Activated CD8-positive, alpha-beta T cell treated with anti-CD3 and anti-CD28 coated beads, Interleukin-2, amount 10 ng/mL, durations not matched to agents 7 days and 5 days (primary cell): ENCODE measurements around the gene ZNF609. TPM values are rescaled to one million over a fixed set of nuclear protein-coding genes. Genes with fewer than 3 reads are reported as not detected.

Experiments used
- ATAC-seq: fragments of 150-1000 bp; cut with Tn5 transposase; one replicate; pipeline ENCODE4 v1.10.0; 2021; ENCODE audit warnings: moderate library complexity
- CTCF ChIA-PET: fragments of 350-600 bp; sonication (Branson Sonifier 250); formaldehyde crosslinking; loops from one replicate; lab custom pipeline; 2021; ENCODE audit warnings: antibody characterized with exemption; lab: Charles Lee
- POLR2A ChIA-PET: fragments of 350-600 bp; sonication (Branson Sonifier 250); formaldehyde crosslinking; loops from one replicate; lab custom pipeline; 2021; ENCODE audit warnings: antibody characterized with exemption; lab: Charles Lee
- DNase-seq: peaks from one replicate; pipeline ENCODE4 v3.0.0-alpha.2; 2020
- H3K27ac Mint-ChIP-seq: one replicate; pipeline ENCODE4 v1.8.0; 2021; ENCODE audit warnings: mild to moderate bottlenecking, mixed read lengths
- H3K27me3 Mint-ChIP-seq: one replicate; pipeline ENCODE4 v1.8.0; 2021; ENCODE audit warnings: low read depth, mixed read lengths
- H3K36me3 Mint-ChIP-seq: one replicate; pipeline ENCODE4 v1.8.0; 2021; ENCODE audit warnings: low read depth, mixed read lengths
- H3K4me1 Mint-ChIP-seq: one replicate; pipeline ENCODE4 v1.8.0; 2021; ENCODE audit warnings: low read depth, mixed read lengths
- H3K4me3 Mint-ChIP-seq: one replicate; pipeline ENCODE4 v1.8.0; 2021; ENCODE audit warnings: mild to moderate bottlenecking, mixed read lengths
- H3K9me3 Mint-ChIP-seq: one replicate; pipeline ENCODE4 v1.8.0; 2022; ENCODE audit warnings: mixed read lengths; ENCODE audit not compliant: insufficient read depth
- total RNA-seq, 2 experiments: library from RNA; stranded (reverse); gene quantifications; one replicate each; pipeline ENCODE4 v1.2.3, GENCODE V29; 2021

The ZNF609 gene
- total RNA-seq, 2 experiments from 2014 or later: 39.9 to 40.5 TPM

DNA sequence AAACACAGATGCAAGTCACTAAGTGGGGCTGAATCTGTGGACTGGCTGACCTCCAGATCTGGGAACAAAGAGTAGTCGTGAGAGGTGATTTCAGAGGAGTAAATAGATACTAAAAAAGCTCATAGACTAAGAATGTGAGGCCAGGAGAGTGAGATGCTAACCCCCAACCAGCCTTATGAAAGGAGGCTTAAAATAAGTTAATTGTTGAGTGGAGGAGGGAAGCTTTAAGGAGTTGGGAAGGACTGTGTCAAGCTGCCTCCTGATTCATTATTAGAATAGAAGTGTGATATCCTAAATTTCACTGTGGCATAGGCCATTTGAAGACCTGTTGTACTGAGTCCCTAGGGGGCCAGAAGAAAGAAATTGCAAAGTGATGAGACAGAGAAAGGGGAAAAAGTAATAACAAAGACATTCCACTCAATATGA, 207.4 kb downstream of the ZNF609 start:
- POLR2A ChIA-PET: no interaction called here
- Mint-ChIP-seq H3K4me3 (no peak overlapping the region), H3K36me3 (peaks cover 7% of the 10 kb centered on the region), H3K4me1 (no peaks in the 10 kb centered on the region), H3K27ac (peak overlapping the region; percentile 8), H3K27me3 (no peaks in the 10 kb centered on the region), H3K9me3 (no peaks in the 10 kb centered on the region)
- CTCF ChIA-PET: interaction anchor here (0.6 kb wide), 1 partner anchor 402 kb away, joined by 3 read pairs; no protein-coding TSS in a partner anchor
- DNase-seq: no peak
- ATAC-seq: no peak

GRCh38 chr15:64673866-64674265, 213.5 kb downstream of the ZNF609 start:
- no peak for ATAC-seq
- POLR2A ChIA-PET: interaction anchor here (0.6 kb wide), 1 partner anchor 26 kb away, joined by 3 read pairs; no protein-coding TSS in a partner anchor
- Mint-ChIP-seq H3K27me3 (no peaks in the 10 kb centered on the region), H3K4me1 (no peaks in the 10 kb centered on the region), H3K27ac (no peak overlapping the region), H3K9me3 (no peaks in the 10 kb centered on the region), H3K4me3 (no peak overlapping the region), H3K36me3 (peaks cover 22% of the 10 kb centered on the region)
- CTCF ChIA-PET: interaction anchor here (1.4 kb wide), 1 partner anchor 247 kb away, joined by 6 read pairs; no protein-coding TSS in a partner anchor
- no peak for DNase-seq

DNA sequence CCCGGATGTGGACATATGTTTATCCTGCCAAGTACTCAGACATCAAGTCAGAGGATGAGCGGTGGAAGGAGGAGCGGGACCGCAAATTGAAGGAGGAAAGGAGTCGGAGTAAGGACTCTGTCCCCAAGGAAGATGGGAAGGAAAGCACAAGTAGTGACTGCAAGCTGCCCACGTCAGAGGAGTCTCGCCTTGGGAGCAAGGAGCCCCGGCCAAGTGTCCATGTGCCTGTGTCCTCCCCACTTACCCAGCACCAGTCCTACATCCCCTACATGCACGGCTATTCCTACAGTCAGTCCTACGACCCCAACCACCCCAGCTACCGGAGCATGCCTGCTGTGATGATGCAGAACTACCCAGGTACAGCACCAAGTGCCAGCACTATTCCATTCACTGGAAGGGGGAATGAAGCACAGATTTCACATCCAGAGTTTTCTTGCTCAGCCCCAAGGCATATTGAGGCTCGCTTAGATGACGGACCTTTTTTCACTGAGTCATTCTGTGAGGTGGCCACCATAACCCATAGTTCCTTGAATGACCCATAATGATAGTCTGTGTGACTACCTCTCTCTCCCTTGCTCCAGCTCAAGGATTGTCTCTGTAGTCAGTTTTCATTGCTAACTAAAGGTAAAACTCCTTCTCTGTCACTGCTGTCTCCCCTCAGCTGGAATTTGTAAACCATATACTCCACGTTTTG, 217.9 kb downstream of the ZNF609 start:
- no peaks in the 10 kb centered on the region for H3K27me3 Mint-ChIP-seq
- POLR2A ChIA-PET: no interaction called here
- no peaks in the 10 kb centered on the region for H3K9me3 Mint-ChIP-seq
- H3K27ac Mint-ChIP-seq: no peak overlapping the region
- H3K4me1 Mint-ChIP-seq: no peaks in the 10 kb centered on the region
- H3K36me3 Mint-ChIP-seq: peaks cover 46% of the 10 kb centered on the region
- ATAC-seq (no peak), DNase-seq (no peak)
- H3K4me3 Mint-ChIP-seq: no peak overlapping the region
- CTCF ChIA-PET: interaction anchor here (1.8 kb wide), 1 partner anchor 50 kb away, joined by 5 read pairs; no protein-coding TSS in a partner anchor

DNA sequence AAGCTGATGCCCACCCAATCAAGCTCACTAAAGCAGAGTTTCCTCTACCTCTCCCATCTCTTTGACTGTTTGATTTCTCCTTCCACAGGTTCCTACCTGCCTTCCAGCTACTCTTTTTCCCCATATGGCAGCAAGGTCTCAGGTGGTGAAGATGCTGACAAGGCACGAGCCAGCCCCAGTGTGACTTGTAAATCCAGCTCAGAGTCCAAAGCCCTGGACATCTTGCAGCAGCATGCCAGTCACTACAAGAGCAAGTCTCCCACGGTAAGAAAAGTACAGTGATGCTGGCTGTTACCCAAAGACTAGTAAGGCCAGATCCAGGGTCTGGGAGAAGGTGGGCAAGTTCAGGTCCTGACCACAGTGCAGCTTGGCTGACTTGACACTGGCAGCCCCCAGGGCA, 219.7 kb downstream of the ZNF609 start:
- POLR2A ChIA-PET: no interaction called here

DNA sequence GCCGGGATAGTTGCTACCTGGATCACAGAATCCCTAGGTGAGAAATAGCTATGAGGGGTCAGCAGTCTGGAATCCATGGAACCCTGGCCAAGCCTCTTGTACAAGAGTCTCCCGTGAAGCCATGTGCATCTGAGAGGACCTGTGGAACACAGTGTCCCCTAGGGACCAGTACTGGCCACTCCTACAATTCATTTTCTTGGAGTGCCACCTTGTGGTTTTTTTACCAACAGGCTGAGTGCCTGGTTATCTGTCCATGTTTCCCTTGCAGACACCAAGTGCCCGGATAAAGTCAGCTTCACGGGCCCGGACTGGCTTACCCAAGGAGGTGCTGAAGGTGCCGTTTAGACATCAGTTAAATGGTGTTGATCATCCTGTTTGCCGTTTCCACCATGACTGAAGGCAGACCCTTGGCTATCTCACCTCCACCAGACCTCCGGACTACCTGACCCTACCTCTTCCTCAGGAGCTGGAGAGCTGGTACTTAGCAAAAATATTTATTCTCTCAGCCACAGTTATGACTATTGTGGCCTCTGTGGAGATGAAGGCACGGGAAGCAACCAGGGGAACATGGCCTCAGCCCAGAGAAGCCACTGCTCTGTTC, 221.1 kb downstream of the ZNF609 start:
- H3K4me3 Mint-ChIP-seq: no peak overlapping the region
- peaks cover 41% of the 10 kb centered on the region for H3K36me3 Mint-ChIP-seq
- no peaks in the 10 kb centered on the region for H3K4me1 Mint-ChIP-seq
- H3K27me3 Mint-ChIP-seq: no peaks in the 10 kb centered on the region
- ATAC-seq (no peak), DNase-seq (peak; percentile 32)
- POLR2A ChIA-PET: no interaction called here
- CTCF ChIA-PET: interaction anchor here (1.4 to 1.9 kb wide), 2 partner anchors 30 to 47 kb away, joined by 4 to 14 read pairs; no protein-coding TSS in a partner anchor
- peak overlapping the region; percentile 43 for H3K27ac Mint-ChIP-seq
- no peaks in the 10 kb centered on the region for H3K9me3 Mint-ChIP-seq

More for the DNA sequence above, 219.7 kb downstream of the ZNF609 start:
- Mint-ChIP-seq H3K4me1 (no peaks in the 10 kb centered on the region), H3K9me3 (no peaks in the 10 kb centered on the region), H3K36me3 (peaks cover 42% of the 10 kb centered on the region), H3K27ac (no peak overlapping the region), H3K27me3 (no peaks in the 10 kb centered on the region), H3K4me3 (no peak overlapping the region)
- CTCF ChIA-PET: interaction anchor here (0.6 to 1.8 kb wide), 5 partner anchors 11 to 253 kb away, joined by 3 to 6 read pairs (median 4); no protein-coding TSS in a partner anchor
- DNase-seq: no peak
- no peak for ATAC-seq

GRCh38 chr15:64682255-64682654, 221.9 kb downstream of the ZNF609 start:
- ChIA-PET POLR2A (no interaction called here), CTCF (interaction anchor here (1.2 to 1.9 kb wide), 4 partner anchors 31 to 255 kb away, joined by 3 to 14 read pairs (median 6); no protein-coding TSS in a partner anchor)
- DNase-seq: no peak
- Mint-ChIP-seq H3K4me3 (no peak overlapping the region), H3K36me3 (peaks cover 46% of the 10 kb centered on the region), H3K4me1 (no peaks in the 10 kb centered on the region), H3K9me3 (no peaks in the 10 kb centered on the region), H3K27me3 (no peaks in the 10 kb centered on the region), H3K27ac (peak overlapping the region; percentile 60)
- no peak for ATAC-seq

GRCh38 chr15:64683378-64683777, 223.0 kb downstream of the ZNF609 start:
- ATAC-seq: no peak
- H3K36me3 Mint-ChIP-seq: peaks cover 47% of the 10 kb centered on the region

DNA sequence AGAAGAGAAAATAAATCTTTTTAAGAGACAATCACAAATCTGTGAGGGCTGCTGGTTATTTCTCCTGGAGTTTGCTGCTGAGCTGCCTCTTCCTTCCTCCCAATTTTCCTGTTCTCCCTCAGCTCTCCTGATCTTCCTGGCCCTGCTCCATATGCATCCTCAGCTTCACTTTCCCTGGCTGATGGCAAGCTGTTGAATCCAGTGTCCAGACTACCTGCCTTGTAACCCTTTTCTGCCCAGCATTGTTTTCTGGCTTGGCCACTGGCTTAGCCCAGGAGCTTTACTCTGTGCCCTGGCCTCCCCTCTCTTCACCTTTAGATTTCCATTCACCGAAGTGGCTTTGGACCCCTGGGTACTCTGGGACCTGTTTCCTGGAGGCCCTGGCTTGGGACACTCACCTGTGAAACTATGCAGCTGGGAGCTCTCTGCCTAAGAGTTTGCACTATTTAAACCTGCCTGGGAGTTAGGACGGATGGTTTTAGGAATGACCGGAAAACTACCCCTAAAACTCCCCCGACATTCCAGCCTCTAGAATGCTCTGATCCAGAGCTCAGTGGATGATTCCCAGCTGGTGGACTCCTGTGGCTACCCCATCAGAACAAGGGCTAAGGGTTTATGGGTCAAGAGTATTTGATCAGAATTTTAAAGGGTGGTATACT, 225.0 kb downstream of the ZNF609 start:
- Mint-ChIP-seq H3K36me3 (peaks cover 45% of the 10 kb centered on the region), H3K9me3 (no peaks in the 10 kb centered on the region), H3K27me3 (no peaks in the 10 kb centered on the region), H3K27ac (peak overlapping the region; percentile 20), H3K4me1 (no peaks in the 10 kb centered on the region), H3K4me3 (no peak overlapping the region)
- ATAC-seq: no peak
- POLR2A ChIA-PET: no interaction called here
- CTCF ChIA-PET: interaction anchor here (1.1 to 5.8 kb wide), 5 partner anchors 12 to 43 kb away, joined by 3 to 98 read pairs (median 7); no protein-coding TSS in a partner anchor
- no peak for DNase-seq

More at GRCh38 chr15:64683378-64683777, 223.0 kb downstream of the ZNF609 start:
- Mint-ChIP-seq H3K27me3 (no peaks in the 10 kb centered on the region), H3K4me3 (no peak overlapping the region), H3K27ac (peak overlapping the region; percentile 19), H3K4me1 (no peaks in the 10 kb centered on the region), H3K9me3 (no peaks in the 10 kb centered on the region)
- ChIA-PET CTCF (interaction anchor here (1.2 to 5.8 kb wide), 4 partner anchors 45 to 256 kb away, joined by 3 to 98 read pairs (median 10); no protein-coding TSS in a partner anchor), POLR2A (interaction anchor here (0.6 kb wide), 1 partner anchor 596 kb away, joined by 3 read pairs; no protein-coding TSS in a partner anchor)
- DNase-seq: no peak

DNA sequence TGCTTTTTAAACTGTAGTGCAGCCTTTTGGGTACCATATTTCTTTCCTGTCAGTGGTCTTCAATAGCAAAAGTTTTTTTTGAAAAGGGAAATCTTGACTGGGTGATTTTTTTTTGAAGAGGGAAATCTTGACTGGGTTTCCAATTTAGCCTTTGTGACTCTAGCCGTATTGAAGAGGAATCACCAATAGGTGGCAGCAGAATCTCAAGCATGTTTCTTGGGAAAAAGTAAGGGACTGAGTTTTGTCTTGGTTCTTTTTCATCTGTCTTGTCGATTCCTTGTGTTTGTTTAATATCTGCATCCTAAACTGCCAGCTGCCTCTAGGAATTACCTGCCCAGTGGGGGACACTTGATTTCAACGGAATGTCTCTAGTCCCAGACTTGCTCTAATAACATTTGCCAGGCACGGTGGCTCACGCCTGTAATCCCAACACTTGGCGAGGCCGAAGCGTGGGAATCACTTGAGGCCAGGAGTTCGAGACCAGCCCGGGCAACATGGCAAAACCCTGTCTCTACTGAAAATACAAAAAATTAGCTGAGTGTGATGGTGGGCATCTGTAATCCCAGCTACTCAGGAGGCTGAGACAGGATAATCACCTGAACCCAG, 225.9 kb downstream of the ZNF609 start:
- no peak overlapping the region for H3K4me3 Mint-ChIP-seq
- H3K4me1 Mint-ChIP-seq: no peaks in the 10 kb centered on the region
- no peak overlapping the region for H3K27ac Mint-ChIP-seq
- H3K9me3 Mint-ChIP-seq: no peaks in the 10 kb centered on the region
- ChIA-PET CTCF (interaction anchor here (0.6 to 5.8 kb wide), 20 partner anchors 11 to 287 kb away, joined by 3 to 98 read pairs (median 4); no protein-coding TSS in a partner anchor), POLR2A (no interaction called here)
- H3K27me3 Mint-ChIP-seq: no peaks in the 10 kb centered on the region
- H3K36me3 Mint-ChIP-seq: peaks cover 42% of the 10 kb centered on the region
- no peak for ATAC-seq
- peak; percentile 42 for DNase-seq

DNA sequence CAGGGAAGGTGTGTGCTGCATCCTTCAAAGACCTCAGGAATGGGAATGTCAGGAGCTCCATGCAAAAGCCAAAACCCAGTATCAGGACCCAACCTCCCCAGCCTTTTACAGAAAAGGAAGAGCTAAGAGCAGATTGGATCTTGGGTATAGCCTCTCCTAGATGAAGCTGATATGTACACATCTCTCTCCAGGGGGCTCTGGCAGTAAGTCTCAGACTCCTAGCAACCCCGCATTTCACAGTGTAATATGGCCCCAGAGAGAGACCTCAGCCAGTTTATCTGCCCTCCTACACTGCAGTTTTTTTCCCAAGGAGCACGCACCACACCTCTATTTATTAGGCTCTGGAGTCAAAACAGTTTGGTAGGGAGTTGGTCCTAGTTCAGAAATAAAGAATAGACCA, 226.8 kb downstream of the ZNF609 start:
- H3K27me3 Mint-ChIP-seq: no peaks in the 10 kb centered on the region
- H3K4me1 Mint-ChIP-seq: no peaks in the 10 kb centered on the region
- DNase-seq (no peak), ATAC-seq (no peak)
- ChIA-PET POLR2A (no interaction called here), CTCF (interaction anchor here (0.6 to 5.8 kb wide), 18 partner anchors 10 to 288 kb away, joined by 3 to 98 read pairs (median 4); no protein-coding TSS in a partner anchor)
- no peaks in the 10 kb centered on the region for H3K9me3 Mint-ChIP-seq
- H3K27ac Mint-ChIP-seq: no peak overlapping the region
- H3K36me3 Mint-ChIP-seq: peaks cover 39% of the 10 kb centered on the region
- H3K4me3 Mint-ChIP-seq: no peak overlapping the region

- CTCF ChIA-PET: interaction anchor here (1.1 to 5.8 kb wide), 6 partner anchors 9 to 122 kb away, joined by 3 to 98 read pairs (median 8); no protein-coding TSS in a partner anchor
- Mint-ChIP-seq H3K27me3 (no peaks in the 10 kb centered on the region), H3K4me3 (no peak overlapping the region), H3K4me1 (peaks cover 1% of the 10 kb centered on the region), H3K9me3 (no peaks in the 10 kb centered on the region), H3K36me3 (peaks cover 35% of the 10 kb centered on the region), H3K27ac (no peak overlapping the region)
- POLR2A ChIA-PET: no interaction called here
- DNase-seq (no peak), ATAC-seq (no peak)
These were observed 227.3 kb downstream of the ZNF609 start for GRCh38 chr15:64687688-64688087.
